OCI-M1 (cell line): Measurements from ENCODE around the gene SEMA7A.
"Not testable (repeated sequence)": the region's sequence is repeated elsewhere in the genome, so short reads cannot be mapped to it uniquely, and the experiment has no call there.

Source experiments
- DNase-seq: peaks from one replicate; lab custom pipeline; 2025; lab: John Stamatoyannopoulos, UW

The SEMA7A gene

GRCh38 chr15:74399511-74400312 lies 34.0 kb downstream of the SEMA7A start:
- DNase-seq, result no peak

DNA sequence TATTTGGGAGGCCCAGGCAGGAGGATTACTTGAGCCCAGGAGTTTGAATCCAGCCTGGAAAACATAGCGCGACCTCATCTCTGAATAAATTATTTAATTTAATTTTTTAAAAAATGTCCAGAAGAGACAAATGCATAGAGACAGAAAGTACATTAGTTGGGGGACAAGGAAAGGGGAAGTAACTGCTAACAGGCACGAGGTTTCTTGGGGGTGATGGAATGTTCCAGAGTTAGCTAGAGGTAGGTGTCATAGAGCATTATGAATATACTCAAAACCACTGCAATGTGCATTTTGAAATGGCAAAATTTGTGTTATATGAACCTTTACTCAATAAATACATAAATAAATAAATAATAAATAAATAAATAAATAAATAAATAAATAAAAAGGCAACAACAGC lies 34.7 kb downstream of the SEMA7A start:
- DNase-seq, result peak; percentile 26

DNA sequence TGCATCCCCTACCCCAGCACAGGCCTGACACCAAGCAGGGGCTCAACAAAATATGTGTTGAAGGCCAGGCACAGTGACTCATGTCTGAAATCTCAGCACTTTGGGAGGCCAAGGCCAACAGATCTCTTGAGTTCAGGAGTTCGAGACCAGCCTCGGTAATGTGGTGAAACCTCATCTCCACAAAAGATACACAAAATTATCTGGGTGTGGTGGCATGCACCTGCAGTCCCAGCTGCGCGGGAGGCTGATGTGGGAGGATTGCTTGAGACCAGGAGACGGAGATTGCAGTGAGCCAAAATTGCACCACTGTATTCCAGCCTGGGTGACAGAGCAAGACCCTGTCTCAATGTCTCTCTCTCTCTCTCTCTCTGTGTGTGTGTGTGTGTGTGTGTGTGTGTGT lies 35.6 kb downstream of the SEMA7A start:
- no peak for DNase-seq

- no peak for DNase-seq
Observed at GRCh38 chr15:74397239-74398068, 36.3 kb downstream of the SEMA7A start.

DNA sequence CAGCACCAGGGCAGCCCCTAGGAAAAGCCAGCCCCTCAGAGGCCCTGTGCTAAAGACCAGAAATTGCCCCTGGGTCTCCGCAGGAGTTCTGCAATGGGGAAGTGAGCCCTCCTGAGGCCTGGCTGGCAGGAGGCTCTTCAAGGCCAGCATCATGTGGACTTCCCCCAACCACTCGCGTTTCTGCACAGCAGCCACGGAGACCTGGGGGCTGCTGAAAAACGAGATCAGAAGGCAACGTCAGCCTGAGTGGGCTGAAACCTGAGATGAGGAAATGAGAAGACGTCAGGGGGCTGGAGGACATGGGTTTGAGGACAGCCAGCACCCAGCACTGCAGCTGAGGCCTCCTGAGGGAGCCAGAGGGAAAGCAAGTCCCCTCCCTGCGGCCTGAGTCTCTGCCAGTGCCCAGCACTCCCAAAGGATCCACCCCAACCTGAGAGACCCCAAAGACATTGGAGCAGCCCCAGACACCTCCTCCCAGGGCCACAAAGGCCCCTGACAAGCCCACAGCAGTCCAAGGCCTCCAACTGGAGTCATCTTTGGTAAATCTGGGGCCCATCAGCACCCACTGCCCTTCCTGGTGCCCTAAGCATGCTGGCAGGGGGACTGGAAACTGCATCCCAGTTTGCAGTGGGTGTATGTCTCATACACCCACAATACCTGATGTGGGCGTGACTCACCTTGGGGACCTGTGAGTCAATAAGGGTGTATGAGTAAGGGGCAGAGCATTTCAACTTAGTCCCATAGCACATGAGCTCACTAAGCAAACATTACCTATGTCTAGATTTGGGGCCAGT lies 37.1 kb downstream of the SEMA7A start:
- DNase-seq, result no peak

DNA sequence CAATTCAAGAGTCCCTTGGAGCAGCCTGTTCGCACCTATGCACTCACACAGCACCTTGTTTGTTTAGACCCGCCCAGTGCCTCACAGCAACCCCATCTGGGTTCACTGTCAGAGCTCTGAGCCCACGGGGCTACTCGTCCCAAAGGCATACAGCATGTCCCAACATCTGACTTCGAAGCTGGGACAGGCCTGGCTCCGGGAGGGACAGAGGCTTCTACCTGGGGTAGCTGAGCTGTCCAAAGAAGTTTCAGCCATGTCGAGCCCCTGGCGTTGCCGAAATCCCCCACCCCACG lies 37.7 kb downstream of the SEMA7A start:
- no peak for DNase-seq

DNA sequence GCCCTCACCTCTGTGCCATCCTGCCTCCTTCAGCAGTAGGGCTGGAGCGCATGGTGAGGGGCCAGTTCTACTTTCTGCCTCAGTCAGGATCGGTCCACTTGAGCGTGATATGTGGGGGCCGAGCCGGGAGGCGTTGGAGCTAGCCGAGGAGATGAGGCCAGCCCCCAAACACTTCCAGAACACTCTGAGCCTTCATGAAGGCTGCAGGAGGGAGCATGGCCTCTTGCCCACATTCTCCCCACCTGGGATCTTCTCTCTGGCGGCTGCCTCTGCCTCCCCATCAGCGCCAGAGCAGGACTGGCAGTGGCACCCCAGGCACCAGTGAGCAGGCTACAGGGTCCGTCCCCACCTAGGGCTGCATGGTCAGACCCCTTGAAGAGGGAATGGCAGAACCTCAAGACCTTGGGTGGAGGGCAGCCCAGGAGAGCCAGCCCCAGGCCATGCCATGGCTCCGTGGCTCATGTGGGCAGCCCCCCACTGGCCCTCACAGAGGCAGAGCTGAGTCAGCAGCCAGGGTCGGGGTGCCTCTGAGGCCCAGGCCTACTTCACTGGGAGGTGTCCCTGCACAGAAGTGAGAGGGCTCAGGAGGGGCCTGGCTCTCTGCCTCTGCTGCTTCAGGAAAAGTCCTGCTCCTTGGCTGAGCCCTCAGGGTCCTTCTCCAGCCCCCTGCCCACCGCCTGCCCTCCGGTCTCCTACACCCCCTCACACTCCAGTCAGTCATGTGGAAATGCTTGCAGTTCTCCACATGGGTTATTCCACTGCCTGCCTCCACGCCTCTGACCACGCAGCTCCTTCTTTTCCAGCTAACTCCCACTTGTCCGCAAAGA lies 38.2 kb downstream of the SEMA7A start:
- no peak for DNase-seq

GRCh38 chr15:74394090-74394846 lies 39.5 kb downstream of the SEMA7A start:
- no peak for DNase-seq

DNA sequence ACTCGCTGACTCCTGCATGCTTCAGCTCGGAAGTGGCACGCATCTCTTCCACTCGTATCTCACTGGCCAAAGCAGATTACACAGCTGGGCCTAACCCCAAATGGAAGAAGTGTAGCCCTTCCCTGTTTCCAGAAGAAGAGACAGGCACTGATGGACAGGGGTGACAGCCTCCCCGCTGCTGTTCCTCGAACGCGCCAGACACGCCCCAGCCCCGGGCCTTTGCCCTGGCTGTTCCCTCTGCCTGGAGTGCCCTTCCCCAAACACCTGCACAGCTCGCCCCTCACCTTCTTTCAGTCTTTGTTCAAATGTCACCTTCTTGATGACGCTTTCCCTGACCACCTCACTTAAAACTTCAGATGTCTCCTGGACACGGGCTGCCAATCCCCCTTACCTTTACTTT lies 40.3 kb downstream of the SEMA7A start:
- DNase-seq, result no peak

DNA sequence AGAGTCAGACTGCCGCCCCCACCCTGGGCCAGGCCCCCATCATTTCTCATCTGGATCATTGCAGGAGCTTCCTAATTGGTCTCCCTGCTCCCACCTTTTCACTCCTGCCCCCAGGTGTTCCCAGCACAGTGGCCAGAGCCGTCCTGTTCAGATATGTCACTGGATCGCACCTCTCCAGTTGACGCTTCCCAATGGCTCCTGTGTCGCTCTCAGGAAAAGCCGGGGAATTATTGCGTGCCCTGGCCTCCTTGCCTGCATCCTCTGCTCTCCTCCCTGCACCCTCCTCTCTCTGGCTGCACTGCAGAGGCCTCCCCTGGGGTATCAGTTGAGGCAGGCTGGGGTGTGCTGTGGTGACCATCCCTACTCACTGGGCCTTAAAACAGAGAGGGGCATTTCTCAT lies 40.9 kb downstream of the SEMA7A start:
- no peak for DNase-seq

GRCh38 chr15:74392451-74392830 lies 41.3 kb downstream of the SEMA7A start:
- DNase-seq, result peak; percentile 52

- DNase-seq, result peak; percentile 41
Observed at GRCh38 chr15:74391582-74392450, 41.9 kb downstream of the SEMA7A start.

- peak; percentile 75 for DNase-seq
Observed at GRCh38 chr15:74390647-74391288, 43.0 kb downstream of the SEMA7A start.

GRCh38 chr15:74390049-74390646 lies 43.6 kb downstream of the SEMA7A start:
- DNase-seq, result not testable (repeated sequence)

- peak; percentile 99 for DNase-seq
Observed at GRCh38 chr15:74389241-74390048, 44.3 kb downstream of the SEMA7A start.

- no peak for DNase-seq
Observed at GRCh38 chr15:74388363-74388951, 45.3 kb downstream of the SEMA7A start.

- no peak for DNase-seq
Observed at GRCh38 chr15:74387621-74388362, 46.0 kb downstream of the SEMA7A start.
